HepG2 (cell line): Measurements from ENCODE around the gene SALL4. TPM values are rescaled to one million over a fixed set of nuclear protein-coding genes. Genes with fewer than 3 reads are reported as not detected.
A peak's percentile ranks its signal among the peaks of the same experiment; 100 is the strongest.

Experiments
- FOXC1 ChIP-seq: sonication (generic); formaldehyde crosslinking; IDR thresholded peaks from 2 replicates; pipeline ENCODE4 v1.8.0; 2022; ENCODE audit warnings: mild to moderate bottlenecking, missing genetic modification reagents, borderline replicate concordance
- GZF1 ChIP-seq: sonication (generic); formaldehyde crosslinking; IDR thresholded peaks from 2 replicates; pipeline ENCODE4 v1.5.1; 2020; ENCODE audit warnings: mild to moderate bottlenecking, missing genetic modification reagents
- HMGA1 ChIP-seq: sonication (generic); formaldehyde crosslinking; conservative IDR thresholded peaks from 2 replicates; pipeline ENCODE4 v1.4.0; 2020; ENCODE audit warnings: missing genetic modification reagents
- IRF1 ChIP-seq: sonication (generic); formaldehyde crosslinking; IDR thresholded peaks from 2 replicates; pipeline ENCODE4 v1.4.0; 2020; ENCODE audit warnings: low read depth, mild to moderate bottlenecking, missing genetic modification reagents
- NR2C2 ChIP-seq: sonication (generic); formaldehyde crosslinking; IDR thresholded peaks from 2 replicates; pipeline ENCODE4 v1.4.0; 2020; ENCODE audit warnings: missing genetic modification reagents, mild to moderate bottlenecking, moderate library complexity, borderline replicate concordance
- POLR2G ChIP-seq: fragments of 200-400 bp; formaldehyde crosslinking; IDR thresholded peaks from 2 replicates; pipeline ENCODE4 v1.6.1; 2018; ENCODE audit warnings: mild to moderate bottlenecking, low read depth, low read length, moderate library complexity
- PREB ChIP-seq: sonication (generic); formaldehyde crosslinking; IDR thresholded peaks from 2 replicates; pipeline ENCODE4 v1.4.0; 2020; ENCODE audit warnings: missing genetic modification reagents
- RBM22 ChIP-seq: fragments of 200-400 bp; formaldehyde crosslinking; optimal IDR thresholded peaks from 2 replicates; pipeline ENCODE3; 2017; ENCODE audit warnings: mild to moderate bottlenecking, low read length, moderate library complexity
- SRSF9 ChIP-seq: fragments of 200-400 bp; formaldehyde crosslinking; IDR thresholded peaks from 2 replicates; pipeline ENCODE4 v1.6.1; 2018; ENCODE audit warnings: borderline replicate concordance, mild to moderate bottlenecking, low read depth, low read length; ENCODE audit not compliant: insufficient read depth, poor library complexity, severe bottlenecking
- ZIK1 ChIP-seq: sonication (generic); formaldehyde crosslinking; IDR thresholded peaks from 2 replicates; pipeline ENCODE4 v1.5.0; 2020; ENCODE audit warnings: mild to moderate bottlenecking, low read depth, missing genetic modification reagents, borderline replicate concordance
- ZNF10 ChIP-seq: sonication (generic); formaldehyde crosslinking; IDR thresholded peaks from 2 replicates; pipeline ENCODE4 v1.4.0; 2020; ENCODE audit warnings: mild to moderate bottlenecking, low read depth, missing genetic modification reagents, borderline replicate concordance
- ZNF18 ChIP-seq: sonication (generic); formaldehyde crosslinking; IDR thresholded peaks from 2 replicates; pipeline ENCODE4 v1.8.0; 2022; ENCODE audit warnings: mild to moderate bottlenecking, missing genetic modification reagents; ENCODE audit not compliant: insufficient replicate concordance
- ZNF558 ChIP-seq: sonication (generic); formaldehyde crosslinking; IDR thresholded peaks from 2 replicates; pipeline ENCODE4 v1.9.0; 2022; ENCODE audit warnings: mild to moderate bottlenecking, missing genetic modification reagents, borderline replicate concordance
- ZNF563 ChIP-seq: sonication (generic); formaldehyde crosslinking; IDR thresholded peaks from 2 replicates; pipeline ENCODE4 v1.8.0; 2022; ENCODE audit warnings: mild to moderate bottlenecking, moderate library complexity, missing genetic modification reagents
- ZNF674 ChIP-seq: sonication (generic); formaldehyde crosslinking; IDR thresholded peaks from 2 replicates; pipeline ENCODE4 v1.5.0; 2020; ENCODE audit warnings: low read depth, mild to moderate bottlenecking, missing genetic modification reagents
- ZNF768 ChIP-seq: sonication (generic); formaldehyde crosslinking; IDR thresholded peaks from 2 replicates; pipeline ENCODE4 v1.4.0; 2020; ENCODE audit warnings: missing genetic modification reagents
- ZSCAN20 ChIP-seq: sonication (generic); formaldehyde crosslinking; IDR thresholded peaks from 2 replicates; pipeline ENCODE4 v1.4.0; 2020; ENCODE audit warnings: missing genetic modification reagents, mild to moderate bottlenecking, borderline replicate concordance
- ZXDC ChIP-seq: sonication (generic); formaldehyde crosslinking; IDR thresholded peaks from 2 replicates; pipeline ENCODE4 v1.5.0; 2020; ENCODE audit warnings: mild to moderate bottlenecking, missing genetic modification reagents
- polyA plus RNA-seq, 8 experiments: library from polyadenylated mRNA; depleted of rRNA in 3 of 8; stranded (reverse) in 7 of 8; unstranded in 1 of 8; fragments of >200 nt; fragmentation: Illumina TruSeq in 4 of 8; extraction: Trizol in 4 of 8; gene quantifications; 2 replicates each; pipeline versions ENCODE4 v1.2.1 to v1.2.3, GENCODE V29; 2011 to 2016; ENCODE audit warnings: low read depth in 4 of 8, missing spikeins in 1 of 8, mixed read lengths in 1 of 8; ENCODE audit not compliant: insufficient read depth in 1 of 8
- total RNA-seq, 5 experiments: library from RNA; depleted of rRNA; stranded (reverse); fragments of >200 nt; fragmentation: Illumina TruSeq; extraction: Trizol; gene quantifications; 2 replicates each; pipeline ENCODE4 v1.2.3, GENCODE V29; 2016; ENCODE audit warnings: low read depth in 1 of 5
- TF ChIP-seq, protein P1 (sequence below): sonication (generic); IDR thresholded peaks from 2 replicates; pipeline ENCODE4 v1.6.1; 2016; ENCODE audit warnings: low read depth, borderline replicate concordance
- TF ChIP-seq, protein P2 (sequence below): sonication (generic); formaldehyde crosslinking; conservative IDR thresholded peaks from 2 replicates; pipeline ENCODE4 v1.4.0; 2020; ENCODE audit warnings: missing genetic modification reagents

The SALL4 gene
- total and polyA plus RNA-seq, 2 of the 13 experiments (the other 11 are each of a cell fraction or from before 2014, with no cell fraction given), result 0.33 to 1.8 TPM

- TF ChIP-seq ZNF10 (CRISPR knock-in tag), result no peak
- no peak for TF ChIP-seq PREB (CRISPR knock-in tag)
- TF ChIP-seq ZNF18 (CRISPR knock-in tag), result no peak
- 0 out of 2 replicates have a peak, but pooled peaks have one; percentile 37 for TF ChIP-seq NR2C2
- TF ChIP-seq FOXC1 (CRISPR knock-in tag), result no peak
- TF ChIP-seq, protein P1, sequence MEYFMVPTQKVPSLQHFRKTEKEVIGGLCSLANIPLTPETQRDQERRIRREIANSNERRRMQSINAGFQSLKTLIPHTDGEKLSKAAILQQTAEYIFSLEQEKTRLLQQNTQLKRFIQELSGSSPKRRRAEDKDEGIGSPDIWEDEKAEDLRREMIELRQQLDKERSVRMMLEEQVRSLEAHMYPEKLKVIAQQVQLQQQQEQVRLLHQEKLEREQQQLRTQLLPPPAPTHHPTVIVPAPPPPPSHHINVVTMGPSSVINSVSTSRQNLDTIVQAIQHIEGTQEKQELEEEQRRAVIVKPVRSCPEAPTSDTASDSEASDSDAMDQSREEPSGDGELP, result peak; percentile 54; the same call in 1 of the 2 replicates
- no peak for TF ChIP-seq ZIK1 (CRISPR knock-in tag)
- no peak for TF ChIP-seq SRSF9
- peak; percentile 73; the same call in 1 of the 2 replicates for TF ChIP-seq ZNF563 (CRISPR knock-in tag)
- TF ChIP-seq ZNF674 (CRISPR knock-in tag), result no peak
- TF ChIP-seq ZXDC (CRISPR knock-in tag), result no peak
- no peak for TF ChIP-seq ZSCAN20 (CRISPR knock-in tag)
- TF ChIP-seq IRF1 (CRISPR knock-in tag), result no peak
- TF ChIP-seq ZNF768, result peak; percentile 47; the same call in 1 of the 2 replicates
- no peak for TF ChIP-seq HMGA1
- TF ChIP-seq, protein P2, sequence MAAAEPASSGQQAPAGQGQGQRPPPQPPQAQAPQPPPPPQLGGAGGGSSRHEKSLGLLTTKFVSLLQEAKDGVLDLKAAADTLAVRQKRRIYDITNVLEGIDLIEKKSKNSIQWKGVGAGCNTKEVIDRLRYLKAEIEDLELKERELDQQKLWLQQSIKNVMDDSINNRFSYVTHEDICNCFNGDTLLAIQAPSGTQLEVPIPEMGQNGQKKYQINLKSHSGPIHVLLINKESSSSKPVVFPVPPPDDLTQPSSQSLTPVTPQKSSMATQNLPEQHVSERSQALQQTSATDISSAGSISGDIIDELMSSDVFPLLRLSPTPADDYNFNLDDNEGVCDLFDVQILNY, result no peak
- 0 out of 2 replicates have a peak, but pooled peaks have one; percentile 34 for TF ChIP-seq GZF1
- no peak for TF ChIP-seq ZNF558 (CRISPR knock-in tag)
- peak; percentile 30; the same call in 1 of the 2 replicates for TF ChIP-seq POLR2G
- TF ChIP-seq RBM22, result no peak
Observed at GRCh38 chr20:51750037-51750769, 52.1 kb downstream of the SALL4 start (continued).
